GM21447 (cell line): Measurements from ENCODE around the gene DDX4.
A peak's percentile ranks its signal among the peaks of the same experiment; 100 is the strongest.
"Not testable (repeated sequence)": the region's sequence is repeated elsewhere in the genome, so short reads cannot be mapped to it uniquely, and the experiment has no call there.

Experiments used
- ATAC-seq: cut with Tn5 transposase; IDR thresholded peaks from one replicate; pipeline ENCODE4 v1.9.1; 2021; ENCODE audit not compliant: unreplicated experiment

DDX4 gene

GRCh38 chr5:55737793-55738192 is at the start of gene DDX4:
DDX4 (plus strand) TSS chr5:55738061; CDS start chr5:55738964, 903 bp downstream.
- no peak for ATAC-seq

DNA sequence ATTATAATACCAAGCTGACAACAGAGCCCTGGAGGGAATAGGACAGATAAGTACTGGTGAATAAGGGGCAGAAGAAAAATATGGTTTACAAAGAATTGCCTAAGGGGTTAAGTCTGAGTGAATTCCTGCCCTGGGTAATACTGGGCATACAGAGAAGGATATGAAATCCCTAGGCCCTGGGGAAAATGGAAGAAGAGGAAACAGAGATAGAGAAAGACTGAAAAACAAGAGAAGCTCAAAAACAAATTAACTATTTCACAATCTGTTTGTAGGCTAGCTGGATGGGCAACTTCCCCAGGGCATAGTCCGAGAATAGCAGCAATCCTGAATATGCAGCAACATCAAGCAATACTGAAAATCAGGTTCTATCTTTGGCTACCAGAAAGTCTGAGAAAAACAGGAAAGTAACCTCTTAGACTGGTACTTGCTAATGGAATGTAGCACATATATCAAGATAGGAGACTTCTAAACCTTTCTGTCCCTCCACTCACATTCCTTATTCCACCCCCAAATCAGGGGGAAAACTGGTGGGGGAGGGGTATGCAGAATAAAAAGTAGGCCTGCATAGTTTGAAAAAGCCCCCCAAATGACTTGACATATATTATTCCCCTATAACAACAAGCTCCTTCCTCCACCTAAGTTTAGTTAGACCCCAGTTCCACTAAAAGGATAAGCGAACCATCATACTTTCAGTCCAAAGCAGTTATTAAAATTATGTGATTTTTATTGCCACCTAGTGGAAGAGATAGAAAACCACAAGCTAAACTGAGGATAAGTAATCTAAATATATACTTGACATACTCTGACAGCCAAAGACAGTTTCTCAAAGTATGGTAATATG is 46.4 kb upstream of the DDX4 start:
- ATAC-seq: no peak

DNA sequence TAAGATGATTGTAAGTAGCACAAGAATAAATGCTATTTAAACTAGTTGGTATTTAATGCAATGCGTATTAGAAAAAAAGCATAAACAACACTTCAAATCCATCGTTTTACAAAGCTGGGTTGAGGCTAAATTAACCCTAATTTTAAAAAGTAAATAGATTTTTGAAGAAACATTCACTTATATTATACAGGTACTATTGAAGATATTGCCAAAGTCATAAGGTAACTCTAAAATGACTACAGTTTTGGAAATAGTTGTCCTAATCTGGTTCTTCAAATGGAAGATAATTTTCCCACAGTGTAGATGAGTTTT is 45.8 kb upstream of the DDX4 start:
- no peak for ATAC-seq

GRCh38 chr5:55692509-55692908 is 45.4 kb upstream of the DDX4 start:
- no peak for ATAC-seq

DNA sequence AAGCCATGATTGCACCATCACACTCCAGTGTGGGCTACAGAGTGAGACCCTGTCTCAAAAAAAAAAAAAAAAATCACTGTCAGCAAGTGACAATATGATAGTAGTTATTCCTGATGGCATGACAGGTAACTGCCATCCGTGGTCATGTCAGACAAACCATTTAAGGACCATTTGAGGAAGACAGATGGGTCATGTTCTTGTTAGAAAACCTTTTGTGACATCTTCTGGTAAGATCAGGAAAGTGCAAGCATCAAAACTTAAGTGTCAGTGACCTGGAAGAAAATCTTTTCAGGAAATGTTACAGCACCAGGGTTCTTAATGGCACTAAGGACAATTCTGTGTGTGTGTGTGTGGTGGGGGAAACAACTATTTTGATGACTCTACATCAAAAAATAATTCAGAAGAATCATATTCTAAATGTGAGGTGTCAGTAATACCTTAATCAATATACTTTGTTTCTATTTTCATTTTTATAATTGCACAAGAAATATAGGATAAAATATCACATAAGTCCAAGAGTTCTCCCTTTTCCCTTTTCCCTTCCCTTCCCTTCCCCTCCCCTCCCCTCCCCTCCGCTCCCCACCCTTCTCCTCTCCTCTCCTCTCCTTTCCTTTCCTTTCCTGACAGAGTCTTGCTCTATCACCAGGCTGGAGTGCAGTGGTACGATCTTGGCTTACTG is 43.6 kb upstream of the DDX4 start:
- no peak for ATAC-seq

DNA sequence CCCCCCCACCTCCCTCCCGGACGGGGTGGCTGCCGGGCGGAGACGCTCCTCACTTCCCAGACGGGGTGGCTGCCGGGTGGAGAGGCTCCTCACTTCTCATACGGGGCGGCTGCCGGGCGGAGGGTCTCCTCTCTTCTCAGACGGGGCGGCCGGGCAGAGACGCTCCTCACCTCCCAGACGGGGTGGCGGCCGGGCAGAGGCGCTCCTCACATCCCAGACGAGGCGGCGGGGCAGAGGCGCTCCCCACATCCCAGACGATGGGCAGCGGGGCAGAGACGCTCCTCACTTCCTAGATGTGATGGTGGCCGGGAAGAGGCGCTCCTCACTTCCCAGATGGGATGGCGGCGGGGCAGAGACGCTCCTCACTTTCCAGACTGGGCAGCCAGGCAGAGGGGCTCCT is 41.2 kb upstream of the DDX4 start:
- not testable (repeated sequence) for ATAC-seq

DNA sequence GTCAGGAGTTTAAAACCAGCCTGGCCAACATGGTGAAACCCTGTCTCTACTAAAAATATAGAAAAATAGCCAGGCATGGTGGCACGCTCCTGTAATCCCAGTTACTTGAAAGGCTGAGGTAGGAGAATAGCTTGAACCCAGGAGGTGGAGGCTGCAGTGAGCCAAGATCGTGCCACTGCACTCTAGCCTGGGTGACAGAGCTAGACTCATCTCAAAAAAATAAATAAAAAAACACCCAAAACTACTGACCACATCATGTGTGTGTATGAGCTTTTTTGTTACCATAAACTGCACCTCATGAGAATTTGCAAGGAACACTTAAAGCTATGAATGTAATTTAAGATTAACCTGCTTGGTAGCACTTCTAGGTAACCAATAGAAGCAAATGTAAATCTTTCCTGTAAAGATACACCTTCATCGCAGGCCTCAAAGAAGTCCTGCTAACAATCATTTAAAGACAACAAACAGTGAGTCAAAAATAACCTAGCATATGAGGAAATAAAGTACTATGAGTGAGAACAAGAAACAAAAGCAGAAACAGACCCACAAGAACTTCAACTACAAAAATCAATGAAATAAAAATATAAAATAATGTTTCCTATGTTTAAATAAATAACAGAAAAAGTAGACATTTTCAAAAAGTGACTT is 38.7 kb upstream of the DDX4 start:
- no peak for ATAC-seq

DNA sequence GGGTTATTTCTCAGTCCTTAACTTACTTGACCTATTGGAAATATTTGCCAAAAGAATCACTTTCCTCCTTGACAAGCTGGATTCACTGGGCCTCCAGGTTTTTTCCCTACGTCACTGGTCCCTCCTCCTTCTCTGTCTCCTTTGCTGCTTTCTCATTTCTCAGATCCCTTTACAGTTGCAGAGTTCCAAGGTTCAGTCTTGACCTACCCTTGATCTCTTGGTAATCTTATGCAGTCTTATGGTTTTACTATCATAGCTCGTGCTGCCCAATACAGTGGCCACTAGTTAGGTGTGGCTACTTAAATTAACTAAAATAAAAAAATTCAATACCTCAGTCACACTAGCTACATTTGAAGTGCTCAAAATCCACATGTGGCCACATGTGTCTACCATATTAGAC is 37.1 kb upstream of the DDX4 start:
- ATAC-seq: no peak

DNA sequence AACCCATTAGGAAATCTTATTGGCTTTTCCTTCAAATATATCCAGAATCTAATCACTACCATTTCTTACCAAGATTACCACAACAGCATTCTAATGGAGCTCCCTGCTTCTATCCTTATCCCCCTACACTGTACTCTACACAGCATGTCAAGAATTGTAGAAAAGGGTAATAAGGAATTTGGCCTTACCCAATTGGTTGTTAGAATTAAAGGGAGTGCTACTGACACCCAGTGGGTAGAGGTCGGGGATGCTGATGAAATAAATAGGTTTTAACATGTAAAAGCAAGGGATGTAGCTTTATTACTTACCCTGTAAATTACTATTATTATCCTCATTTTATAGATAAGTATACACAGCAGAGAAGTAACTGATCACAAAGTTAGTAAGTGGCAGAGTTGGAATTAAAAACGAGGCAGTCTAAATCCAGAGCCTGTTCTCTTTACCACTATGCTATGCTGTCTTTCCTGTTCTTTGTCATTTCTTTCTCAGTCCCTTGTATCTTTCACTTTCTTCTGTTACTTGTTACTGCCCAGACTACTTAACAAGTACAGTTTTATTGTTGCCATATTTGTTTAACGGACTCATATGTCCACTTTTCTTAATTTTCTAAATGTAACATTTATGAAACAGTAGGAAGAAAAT is 36.3 kb upstream of the DDX4 start:
- ATAC-seq: no peak

DNA sequence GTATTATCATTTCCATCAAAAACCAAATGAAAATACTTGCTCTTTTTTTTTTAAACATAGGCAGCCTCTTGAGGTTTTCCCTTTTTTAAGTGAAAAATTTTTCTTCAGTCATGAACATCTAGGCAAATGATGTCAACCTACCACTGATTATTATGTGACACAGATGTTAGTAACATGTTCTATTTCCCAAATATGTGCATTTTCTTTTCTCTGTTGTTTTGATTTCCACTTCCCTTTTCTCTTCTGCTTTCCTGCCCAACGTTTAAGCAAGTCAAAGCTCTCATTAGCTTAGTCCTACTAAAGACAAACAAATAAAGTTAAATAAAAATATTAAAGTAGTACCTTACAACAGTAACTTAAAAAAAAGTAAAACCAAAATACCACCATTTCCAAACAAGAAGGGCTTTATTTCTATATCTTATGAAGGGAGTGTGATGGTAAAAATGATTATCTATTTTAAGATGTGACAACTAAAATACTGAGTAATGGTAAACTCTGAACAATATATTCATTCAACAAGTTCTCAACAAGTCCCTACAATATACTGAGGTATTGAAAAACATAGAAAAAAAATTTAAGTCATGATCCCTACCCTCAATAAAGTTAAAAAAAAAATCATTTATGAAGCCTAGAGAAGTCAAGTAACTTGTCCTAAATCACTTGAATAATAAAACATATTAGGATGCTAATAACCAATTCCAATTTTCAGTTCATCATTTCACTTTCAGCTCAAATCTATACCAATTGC is 35.1 kb upstream of the DDX4 start:
- ATAC-seq: no peak

DNA sequence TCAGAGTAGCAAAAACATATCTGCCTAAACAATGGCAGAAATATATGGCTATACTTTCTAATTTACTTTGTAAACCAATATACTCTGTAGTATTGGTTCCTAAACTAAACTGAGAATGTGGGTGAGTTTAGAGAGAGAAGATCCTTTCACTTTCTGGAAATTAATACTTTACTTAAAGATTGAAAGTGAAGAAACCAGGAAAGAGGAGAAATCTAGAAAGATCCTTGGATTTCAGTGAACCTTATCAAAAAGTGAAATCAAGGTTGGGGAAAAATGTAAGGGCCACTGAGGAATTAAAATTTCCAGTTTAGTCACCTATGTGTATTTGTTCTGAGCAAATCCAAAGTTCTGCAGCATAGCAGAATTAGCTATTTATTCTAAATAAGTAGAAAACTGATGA is 31.6 kb upstream of the DDX4 start:
- no peak for ATAC-seq

- no peak for ATAC-seq
These were observed 29.1 kb upstream of the DDX4 start for GRCh38 chr5:55708732-55709131.

DNA sequence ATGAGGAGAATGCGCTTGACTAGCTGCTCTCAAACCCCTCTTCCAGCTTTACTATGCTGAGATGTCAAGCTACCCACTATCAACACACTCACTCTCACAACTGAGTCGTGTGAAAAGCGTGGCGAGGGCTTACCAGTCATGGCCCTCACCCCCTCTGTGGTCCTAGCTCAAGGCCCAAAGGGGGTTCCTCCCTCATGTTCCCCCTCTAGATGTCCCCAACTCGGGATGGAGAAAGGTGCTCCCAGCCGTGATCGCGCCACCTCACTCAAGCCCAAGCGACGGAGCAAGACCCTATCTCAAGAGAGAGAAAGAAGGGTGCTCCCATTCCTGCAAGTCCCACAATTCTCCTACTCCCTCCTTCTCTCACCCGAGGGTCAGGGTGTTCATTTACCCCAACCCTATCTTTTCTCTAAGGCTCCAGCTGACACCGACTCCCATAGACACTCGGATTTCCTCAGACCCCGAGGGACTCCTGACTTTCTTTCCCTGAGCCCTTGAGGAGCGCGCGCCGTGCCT is 26.3 kb upstream of the DDX4 start:
- ATAC-seq: no peak

DNA sequence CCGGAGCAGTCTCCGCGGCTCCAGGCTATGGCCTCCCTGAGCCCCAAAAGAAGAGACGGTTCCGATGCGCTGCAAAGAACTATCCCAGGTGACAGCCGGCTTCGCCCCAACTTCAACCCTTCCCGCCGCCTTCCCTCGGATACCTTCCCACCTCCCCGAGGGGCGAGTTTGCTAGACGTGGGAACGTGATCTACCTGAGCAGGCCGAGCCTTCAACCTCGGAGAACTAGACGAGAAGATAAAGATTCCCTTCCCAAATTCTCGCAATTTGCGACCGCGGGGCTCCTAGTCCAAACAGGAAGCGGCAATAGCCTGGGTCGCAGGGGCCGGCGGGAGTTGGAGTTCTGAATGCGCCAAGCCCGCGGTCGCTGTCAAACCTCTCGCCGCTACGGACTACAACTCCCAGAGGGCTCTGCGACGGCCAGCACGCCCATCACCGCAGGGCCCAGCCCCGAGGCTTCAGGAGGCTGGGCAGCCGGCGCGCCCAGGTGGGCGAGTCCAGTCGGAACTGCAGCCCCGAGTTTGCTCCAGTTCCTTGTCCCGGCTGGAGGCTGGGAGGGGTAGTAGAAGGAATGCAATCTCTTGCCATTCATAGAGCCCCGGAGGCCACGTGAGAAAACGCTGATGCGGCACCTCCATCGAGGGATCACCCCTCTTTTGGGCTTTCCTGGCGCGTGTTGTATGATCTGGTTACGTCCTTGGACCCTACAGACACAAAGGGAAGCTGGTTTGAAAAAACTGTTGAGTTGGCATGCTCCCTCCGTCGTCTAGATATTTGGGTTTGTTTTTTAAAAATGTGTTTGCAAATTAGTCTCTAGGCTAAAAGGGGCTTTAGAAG is 25.6 kb upstream of the DDX4 start, which contains the start of gene SLC38A9:
TSS of gene SLC38A9 (minus strand) at position 302 of the 837 bp plus-strand sequence. CDS start 14,366 bp downstream, outside the sequence.
- peak; percentile 100 for ATAC-seq

DNA sequence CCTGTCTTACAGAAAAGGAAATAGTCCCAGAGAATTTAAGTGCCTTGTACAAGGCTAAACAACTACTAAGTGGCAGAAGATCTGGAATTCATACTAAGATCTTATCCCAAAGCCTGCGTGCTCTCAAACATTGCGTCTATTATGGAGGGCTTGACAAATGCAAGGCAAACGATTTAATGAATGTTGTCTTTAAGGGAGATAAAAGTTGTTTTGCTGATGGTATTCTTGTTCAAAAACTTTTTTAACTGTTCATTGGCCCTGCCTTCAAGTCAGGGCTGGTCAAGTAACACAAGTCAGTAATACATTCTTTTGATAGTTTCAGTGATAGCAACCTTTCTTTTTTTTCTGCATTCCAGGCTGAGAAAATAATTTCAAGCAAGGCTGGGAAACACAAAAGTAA is 24.0 kb upstream of the DDX4 start:
- ATAC-seq: no peak

DNA sequence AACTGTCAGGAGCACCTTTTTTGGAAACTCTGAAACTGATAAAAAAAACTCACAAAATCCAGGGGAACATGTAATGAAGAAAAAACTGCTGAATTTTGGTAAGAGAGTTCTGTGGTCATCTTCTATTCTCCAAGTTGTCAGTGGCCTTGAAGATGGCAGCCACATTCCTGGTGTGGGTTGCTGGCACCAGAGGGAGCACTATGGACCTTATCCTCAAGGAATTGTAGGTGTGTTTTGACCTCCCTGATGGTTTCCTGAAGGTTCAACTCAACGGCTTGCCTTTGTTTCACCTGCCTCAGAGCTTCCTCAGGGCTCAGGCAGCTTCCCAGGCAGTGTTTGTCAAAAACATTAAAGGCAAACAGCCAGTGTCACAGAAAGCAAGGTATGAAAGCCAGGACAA is 23.5 kb upstream of the DDX4 start:
- no peak for ATAC-seq

GRCh38 chr5:55714749-55715148 is 23.1 kb upstream of the DDX4 start:
- no peak for ATAC-seq

DNA sequence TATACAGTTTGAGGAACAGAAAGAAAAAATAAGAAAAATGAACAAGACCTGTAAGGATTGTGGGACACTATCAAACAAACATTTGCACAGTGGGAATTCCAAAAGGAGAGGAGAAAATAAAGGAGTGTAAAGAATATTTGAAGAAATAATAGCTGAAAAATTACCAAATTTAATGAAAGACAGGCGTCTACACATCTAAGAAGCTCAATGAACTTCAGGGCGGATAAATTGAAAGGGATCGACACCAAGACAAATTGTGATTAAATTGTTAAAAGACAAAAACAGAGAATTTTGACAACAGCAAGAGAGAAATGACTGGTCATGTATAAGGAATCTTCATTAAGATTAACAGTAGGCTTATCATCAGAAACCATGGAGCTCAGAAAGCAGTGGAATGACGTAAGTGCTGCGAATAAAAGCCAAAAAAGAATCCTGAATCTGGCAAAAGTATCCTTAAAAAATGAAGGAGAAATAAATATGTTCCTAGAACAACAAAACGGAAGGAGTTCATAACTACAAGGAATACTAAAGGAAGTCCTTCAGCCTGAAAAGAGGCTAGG is 22.3 kb upstream of the DDX4 start:
- ATAC-seq: no peak

GRCh38 chr5:55719026-55719425 is 18.8 kb upstream of the DDX4 start:
- ATAC-seq: not testable (repeated sequence)
